AG08396 (cell line): Measurements from ENCODE around the gene COMT.
A peak's percentile ranks its signal among the peaks of the same experiment; 100 is the strongest.
"Not testable (repeated sequence)": the region's sequence is repeated elsewhere in the genome, so short reads cannot be mapped to it uniquely, and the experiment has no call there.

Source experiments
- DNase-seq: peaks from one replicate; pipeline ENCODE4 v3.0.0; 2012; ENCODE audit warnings: low spot score, mixed read lengths

The COMT gene

DNA sequence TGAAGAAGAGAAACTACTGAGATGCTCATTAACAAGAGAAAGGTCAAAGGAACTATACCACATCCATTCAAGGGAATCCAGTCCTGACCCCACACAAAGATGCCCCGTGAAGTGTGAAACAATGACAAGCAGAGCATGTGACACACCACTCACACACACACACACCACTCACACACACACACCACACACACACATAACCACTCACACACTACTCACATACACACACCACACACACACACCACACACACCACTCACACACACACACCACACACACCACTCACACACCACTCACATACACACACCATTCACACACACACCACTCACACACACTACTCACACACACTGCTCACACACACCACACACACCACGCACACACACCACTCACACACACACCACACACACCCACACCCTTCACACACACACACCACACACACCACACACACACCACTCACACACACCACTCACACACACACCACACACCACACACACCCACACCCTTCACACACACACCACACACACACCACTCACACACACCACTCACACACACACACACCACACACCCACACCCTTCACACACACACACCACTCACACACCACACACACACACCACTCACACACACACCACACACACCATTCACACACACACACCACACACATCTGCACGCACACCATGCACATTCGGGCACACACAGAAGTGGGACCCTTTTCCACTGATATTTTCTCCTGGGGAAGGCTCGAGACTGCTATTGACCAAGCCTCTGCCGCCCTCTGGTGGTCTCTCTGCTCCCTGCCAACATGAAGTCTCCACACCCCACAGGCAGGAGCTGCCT is 32.0 kb upstream of the COMT start:
- DNase-seq = peak; percentile 89

GRCh38 chr22:19910180-19910744 is 31.3 kb upstream of the COMT start:
- no peak for DNase-seq

DNA sequence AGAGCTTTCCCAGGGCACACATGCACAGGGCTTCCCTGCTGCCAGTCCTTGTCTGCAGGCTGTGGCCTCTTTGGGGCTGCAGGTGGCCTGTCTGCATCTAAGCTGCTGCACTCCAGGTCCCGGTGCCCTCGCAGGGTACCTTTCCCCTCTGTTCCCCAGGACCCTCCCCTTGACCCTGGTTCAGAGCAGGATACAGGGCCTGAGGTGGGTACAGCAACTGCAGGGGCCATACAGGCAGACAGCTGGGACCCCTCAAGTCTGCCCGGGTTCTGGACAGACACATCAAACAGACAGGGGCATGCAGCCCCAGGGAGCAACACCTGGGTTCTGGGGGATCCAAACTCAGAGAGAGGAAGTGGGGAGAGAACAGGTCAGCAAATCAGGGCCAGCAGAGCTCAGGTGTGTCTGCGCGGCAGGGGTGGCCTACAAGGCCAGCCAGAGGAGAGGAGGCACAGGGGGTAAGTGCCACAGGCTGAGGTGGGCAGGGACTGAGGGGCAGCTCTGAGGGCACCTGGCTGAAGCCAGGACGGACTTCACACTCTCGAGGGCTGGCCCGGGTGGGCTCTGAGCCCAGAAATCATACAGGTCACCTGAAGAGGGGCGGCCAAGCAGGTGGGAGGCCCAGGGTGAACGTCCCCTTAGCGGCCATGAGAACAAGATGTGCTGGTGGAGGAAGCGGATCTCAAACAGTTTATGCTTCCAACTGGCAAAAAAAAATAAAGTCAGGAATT is 29.9 kb upstream of the COMT start:
- no peak for DNase-seq

DNA sequence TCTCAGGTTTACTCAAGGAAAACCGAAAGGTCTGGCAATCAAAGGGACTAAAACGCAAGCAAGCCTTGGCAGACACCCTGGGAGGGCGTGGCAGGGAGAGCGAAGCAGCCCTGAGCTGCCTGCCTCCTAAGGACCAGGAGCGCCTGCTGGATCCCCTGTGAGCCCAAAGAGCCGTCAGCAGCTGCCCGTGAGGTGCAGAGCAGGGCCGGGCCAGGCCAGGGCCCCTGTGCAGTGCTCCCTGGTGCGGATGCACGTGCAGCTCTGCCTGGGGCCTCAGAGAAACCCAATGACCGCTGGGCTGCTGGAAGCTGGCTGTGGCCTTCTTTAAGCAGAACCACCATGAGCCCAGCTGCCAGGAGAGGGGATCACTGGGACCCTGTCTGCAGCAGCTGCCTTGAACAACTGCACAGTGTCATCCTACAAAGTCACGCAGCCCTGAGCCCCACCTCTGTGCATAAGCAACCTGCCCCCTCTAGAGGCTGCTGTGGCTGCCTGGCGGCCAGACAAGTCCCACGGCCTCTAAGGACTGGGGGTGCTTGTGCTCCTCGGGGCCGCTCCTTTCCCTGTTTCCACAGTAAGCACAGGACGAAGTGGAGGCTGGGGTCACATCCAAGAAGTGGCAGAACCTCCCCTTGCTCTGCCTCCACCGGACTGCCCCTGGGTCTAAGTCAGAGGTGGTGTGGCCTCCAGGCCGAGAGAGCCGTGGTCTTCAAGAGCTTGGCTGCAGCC is 29.1 kb upstream of the COMT start:
- DNase-seq = no peak

- DNase-seq = no peak
Observed at GRCh38 chr22:19913337-19913936, 28.1 kb upstream of the COMT start.

DNA sequence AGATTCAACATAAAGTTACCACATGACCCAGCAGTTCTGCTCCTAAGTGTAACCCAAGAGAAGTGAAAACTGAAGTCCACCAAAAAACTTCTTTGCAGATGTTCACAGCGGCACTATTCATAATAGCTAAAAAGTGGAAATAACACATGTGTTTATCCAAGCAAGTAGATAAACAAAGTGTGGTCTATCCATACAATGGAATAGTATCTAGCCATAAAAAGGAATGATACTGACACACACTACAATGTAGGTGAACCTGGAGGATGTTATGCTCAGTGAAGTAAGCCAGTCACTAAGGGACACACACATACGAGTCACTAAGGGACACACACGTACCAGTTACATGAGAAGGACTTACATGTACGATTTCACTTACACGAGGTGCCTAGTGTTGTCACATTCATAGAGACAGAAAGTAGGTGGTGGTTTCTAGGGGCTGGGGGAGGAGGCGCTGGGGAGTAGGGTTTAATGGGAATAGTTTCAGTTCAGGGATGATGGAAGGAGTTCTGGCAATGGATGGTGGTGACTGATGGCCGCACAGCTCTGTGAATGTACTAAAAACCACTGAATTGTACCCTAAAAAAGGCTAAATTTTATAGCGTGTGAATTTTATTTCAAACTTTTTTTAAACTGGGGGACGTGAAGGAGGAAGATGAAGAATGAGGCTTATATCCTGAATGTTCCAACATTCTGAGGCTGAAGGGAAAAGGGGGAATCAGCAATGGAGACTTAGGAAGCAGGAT is 27.2 kb upstream of the COMT start:
- DNase-seq = no peak

DNA sequence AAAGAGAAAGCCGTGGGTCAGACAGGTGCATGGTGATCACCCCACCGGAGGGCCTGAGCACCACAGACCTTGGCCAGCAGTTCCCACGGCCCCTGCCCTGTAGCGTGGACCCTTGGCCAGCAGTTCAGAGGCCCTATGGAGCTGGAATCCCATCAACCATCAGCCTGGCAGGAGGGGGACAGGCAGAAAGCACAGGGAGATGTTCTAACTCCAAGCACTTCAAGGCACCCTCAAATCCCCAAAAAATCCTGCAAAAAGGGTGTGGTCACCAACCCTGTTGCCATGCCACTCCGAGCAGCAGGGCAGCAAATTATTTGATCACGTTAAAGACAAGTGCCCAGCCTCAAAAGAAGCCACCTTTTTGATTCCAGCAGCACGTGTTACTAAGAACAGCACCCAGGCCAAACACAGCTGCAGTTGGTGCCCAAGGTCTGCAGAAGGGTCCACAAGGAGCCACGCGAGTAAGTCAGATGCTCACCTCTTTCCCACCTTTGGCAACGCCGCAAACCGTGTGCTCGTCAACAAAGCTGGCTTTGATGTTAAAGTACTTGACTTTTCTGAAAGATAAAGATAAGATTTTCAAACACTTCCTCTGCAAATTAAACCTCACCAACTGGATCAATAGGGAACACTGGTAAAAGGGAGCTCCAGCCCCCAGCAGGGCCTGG is 26.2 kb upstream of the COMT start:
- DNase-seq = no peak

GRCh38 chr22:19916006-19916405 is 25.6 kb upstream of the COMT start:
- DNase-seq = no peak

- no peak for DNase-seq
Observed at GRCh38 chr22:19916941-19917340, 24.6 kb upstream of the COMT start.

DNA sequence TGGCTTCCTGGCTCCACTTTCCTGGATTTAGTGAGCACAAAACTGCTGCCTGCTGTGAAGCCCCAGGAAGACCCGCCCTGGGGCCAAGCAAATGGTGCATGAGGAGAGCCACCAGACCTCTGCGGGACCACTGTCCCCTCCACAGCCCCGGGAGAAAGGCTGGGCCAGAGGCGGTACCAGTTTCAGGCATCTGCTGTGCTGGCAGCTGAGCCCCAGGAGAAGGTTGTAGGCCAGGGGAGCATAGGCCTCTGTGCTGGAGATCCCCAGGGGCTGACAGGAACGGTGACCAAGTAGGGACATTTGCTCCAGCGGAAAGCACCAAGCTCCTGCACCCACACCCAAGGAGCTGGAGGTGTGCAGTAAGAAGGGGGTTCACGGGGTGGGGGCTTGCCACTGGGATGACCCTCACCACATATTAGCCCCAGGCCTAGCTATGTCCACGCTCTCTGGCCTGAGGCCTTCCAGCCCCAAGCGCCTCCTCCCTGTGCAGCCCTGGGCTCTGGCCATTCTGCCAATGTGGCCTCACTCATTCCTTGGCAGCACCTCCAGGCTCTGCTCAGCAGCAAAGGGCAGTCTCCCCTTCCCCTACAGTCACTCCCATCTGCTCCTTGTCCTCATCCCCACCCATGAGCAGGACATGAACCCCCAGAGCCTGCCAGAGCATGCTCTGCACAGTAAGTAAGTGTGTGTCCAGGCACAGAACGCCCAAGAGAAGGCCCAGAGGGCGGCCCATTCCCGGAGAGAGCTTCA is 24.0 kb upstream of the COMT start:
- no peak for DNase-seq

DNA sequence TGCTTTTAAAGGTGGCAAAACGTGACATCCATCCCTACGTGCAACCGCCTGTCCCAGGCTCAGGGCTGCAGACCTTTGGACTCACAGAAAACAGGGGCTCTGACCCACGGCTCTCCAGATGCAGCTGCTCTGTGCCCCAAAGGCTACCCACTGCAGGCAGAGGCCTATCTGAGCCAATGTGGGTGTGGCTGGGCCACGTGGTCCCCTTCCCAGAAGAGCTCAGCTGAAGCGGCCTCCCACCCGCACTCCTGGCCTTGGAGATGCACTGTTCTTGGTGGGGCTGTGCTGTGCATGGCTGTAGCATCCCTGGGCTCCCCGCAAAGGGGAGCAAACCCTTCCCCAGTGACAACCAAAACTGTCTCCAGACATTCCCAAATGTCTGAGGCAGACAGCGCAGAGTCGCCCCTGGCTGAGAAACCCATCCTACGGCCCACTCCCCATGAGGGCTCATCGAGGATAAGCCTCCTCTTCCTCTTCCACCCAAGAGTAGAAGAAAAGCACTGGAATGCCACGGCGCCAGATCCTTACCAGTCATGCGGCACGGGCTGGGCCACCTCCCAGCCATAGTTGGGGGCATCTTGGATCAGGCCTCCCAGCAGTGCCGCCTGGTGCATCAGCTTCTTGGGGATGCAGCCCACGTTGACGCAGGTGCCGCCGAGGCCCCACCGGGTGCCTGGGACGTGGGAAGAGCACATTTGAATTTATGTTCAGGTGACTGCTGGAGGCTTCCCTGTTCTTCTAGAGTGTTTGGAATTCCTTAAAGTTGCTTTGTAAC is 23.1 kb upstream of the COMT start:
- no peak for DNase-seq

DNA sequence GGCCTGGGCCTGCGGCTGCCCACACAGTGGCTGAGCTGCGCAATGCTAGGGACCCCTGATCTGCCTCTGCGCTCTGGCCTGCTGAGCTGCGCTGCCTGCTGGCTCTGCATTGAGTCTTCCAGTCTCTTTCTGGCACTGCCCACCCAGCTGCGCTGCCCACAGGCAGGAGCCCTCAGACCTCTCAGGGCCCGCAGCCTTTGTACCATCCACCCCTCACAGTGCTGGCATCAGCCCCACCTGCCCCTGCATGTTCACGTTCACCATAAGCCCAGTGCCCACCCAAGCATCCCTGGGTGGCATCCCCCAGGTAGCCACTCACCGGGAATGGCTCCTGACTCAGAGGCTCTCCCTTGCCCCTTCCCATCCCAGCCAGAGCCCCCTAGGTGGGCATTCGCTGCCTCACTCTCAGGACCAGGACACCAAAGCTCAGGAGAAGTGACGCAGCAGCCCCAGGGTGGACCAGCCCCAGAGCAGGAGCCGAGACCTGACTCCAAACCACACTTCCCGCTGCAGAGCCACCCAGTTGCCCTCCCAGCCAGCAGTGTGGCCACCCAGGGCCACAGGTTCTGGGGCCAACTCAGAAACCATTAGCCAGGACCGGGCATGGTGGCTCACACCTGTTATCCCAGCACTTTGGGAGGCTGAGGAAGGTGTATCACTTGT is 21.7 kb upstream of the COMT start:
- no peak for DNase-seq

DNA sequence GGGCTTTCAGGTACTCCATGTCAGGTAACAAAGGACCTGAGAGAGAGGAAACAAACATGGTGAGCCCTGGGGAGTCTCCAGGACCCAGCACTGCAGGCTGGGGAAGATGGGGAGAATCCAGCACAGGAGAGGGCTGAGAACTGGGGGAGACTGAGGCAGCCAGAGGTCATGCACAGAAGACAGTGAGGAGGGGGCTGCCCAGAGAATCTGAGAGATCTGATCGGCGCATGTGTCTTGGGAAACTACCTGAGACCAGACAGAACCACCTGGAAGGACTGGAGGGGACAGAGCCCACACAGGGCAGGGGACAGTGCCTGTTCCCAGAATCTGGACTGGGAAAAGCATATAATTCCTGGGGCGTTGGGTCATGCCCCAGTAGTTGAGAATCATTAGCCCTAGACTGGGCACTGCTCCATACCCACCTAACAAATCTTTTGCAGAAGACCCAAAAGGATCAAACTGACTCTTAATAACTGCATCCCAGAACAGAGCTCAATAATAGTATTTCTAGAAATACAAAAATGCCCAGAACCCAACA is 20.0 kb upstream of the COMT start:
- DNase-seq = no peak

DNA sequence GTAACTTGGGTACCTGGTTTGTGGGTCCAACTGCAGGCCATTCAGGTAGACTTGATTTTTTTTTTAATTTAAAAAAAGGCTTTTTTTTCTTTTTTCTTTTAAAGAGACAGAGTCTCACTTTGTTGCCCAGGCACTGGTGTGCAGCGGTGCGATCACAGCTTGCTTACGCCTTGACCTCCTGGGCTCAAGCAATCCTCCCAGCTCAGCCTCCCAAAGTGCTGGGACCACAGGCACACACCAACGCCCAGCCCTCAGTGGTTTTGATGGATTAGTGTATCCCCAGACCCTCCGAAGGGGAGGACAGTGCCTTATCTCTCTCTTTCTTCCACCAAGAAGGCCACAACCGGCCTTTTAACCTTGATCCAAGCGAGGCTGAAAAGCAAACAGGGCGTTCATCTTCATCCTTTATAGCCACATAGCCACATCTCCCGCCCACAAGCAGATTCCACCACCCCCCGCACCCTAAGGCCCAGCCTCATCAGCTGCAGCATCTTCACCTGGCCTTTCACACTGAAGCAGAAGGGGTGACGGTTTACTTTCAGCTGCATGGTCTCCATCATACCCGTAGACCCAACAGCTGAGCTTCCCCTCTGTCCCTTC is 17.6 kb upstream of the COMT start:
- no peak for DNase-seq

DNA sequence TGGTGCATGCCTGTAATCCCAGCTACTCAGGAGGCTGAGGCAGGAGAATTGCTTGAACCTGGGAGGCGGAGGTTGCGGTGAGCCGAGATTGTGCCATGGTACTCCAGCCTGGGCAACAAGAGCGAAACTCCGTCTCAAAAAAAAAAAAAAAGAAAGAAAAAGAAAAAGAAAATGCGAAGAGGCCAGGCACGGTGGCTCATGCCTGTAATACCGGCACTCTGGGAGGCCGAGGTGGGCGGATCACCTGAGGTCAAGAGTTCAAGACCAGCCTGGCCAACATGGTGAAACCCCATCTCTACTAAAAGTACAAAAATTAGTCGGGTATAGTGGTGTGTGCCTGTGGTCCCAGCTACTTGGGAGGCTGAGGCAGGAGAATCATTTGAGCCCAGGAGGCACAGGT is 15.5 kb upstream of the COMT start:
- not testable (repeated sequence) for DNase-seq

- no peak for DNase-seq
Observed at GRCh38 chr22:19927696-19928095, 13.9 kb upstream of the COMT start.

DNA sequence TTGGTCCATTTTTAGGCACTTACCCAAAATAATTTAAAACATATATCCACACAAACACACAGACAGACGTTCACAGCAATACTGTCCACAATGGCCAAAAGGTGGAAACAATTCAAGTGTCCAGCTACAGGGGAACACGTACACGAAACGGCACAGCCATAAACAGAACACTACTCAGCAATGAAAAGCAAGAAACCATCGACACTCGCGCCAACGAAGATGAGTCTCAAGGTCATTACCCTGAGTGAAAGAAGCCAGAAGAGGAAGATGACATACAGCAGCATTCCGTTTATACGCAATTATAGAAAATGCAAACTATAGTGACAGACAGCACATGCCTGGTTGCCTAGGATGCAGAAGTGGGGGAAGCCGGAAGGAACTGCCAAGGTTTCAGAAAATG is 13.4 kb upstream of the COMT start:
- no peak for DNase-seq
